M059J (cell line): Measurements from ENCODE around the gene ZNF107. TPM values are rescaled to one million over a fixed set of nuclear protein-coding genes. Genes with fewer than 3 reads are reported as not detected.
"Not testable (repeated sequence)": the region's sequence is repeated elsewhere in the genome, so short reads cannot be mapped to it uniquely, and the experiment has no call there.

ENCODE experiments used
- DNase-seq: peaks from one replicate; pipeline ENCODE4 v3.0.0-alpha.2; 2012; ENCODE audit warnings: low read depth
- total RNA-seq: library from RNA; depleted of rRNA; stranded (reverse); fragments of >200 nt; shearing (Covaris generic); gene quantifications from 2 replicates; pipeline ENCODE4 v1.2.3, GENCODE V29; 2014; rRNA removed

Gene ZNF107
- total RNA-seq, 1 experiment from 2014 or later: 8.1 TPM

GRCh38 chr7:64733550-64734240, 67.8 kb downstream of the ZNF107 start:
- DNase-seq: peak; percentile 39

GRCh38 chr7:64736575-64736974, 70.6 kb downstream of the ZNF107 start:
- DNase-seq: no peak

GRCh38 chr7:64738403-64738802, 72.5 kb downstream of the ZNF107 start:
- DNase-seq: not testable (repeated sequence)

GRCh38 chr7:64738953-64739352, 73.0 kb downstream of the ZNF107 start:
- DNase-seq: not testable (repeated sequence)

GRCh38 chr7:64744680-64745079, 78.7 kb downstream of the ZNF107 start:
- DNase-seq: peak; percentile 48

GRCh38 chr7:64747802-64748201, 81.9 kb downstream of the ZNF107 start:
- DNase-seq: no peak

GRCh38 chr7:64753032-64753431, 87.1 kb downstream of the ZNF107 start:
- no peak for DNase-seq

- no peak for DNase-seq
Observed at GRCh38 chr7:64755865-64756264, 89.9 kb downstream of the ZNF107 start.

- DNase-seq: no peak
Observed at GRCh38 chr7:64758151-64758550, 92.2 kb downstream of the ZNF107 start.

Other genes with a start within 250 kb of the ZNF107 start
- gene ZNF680, start 103.1 kb upstream of the ZNF107 start, total RNA-seq: 8.8 and 12.1 TPM in 2 replicates
- gene ZNF138, start 128.3 kb downstream of the ZNF107 start, total RNA-seq: 6.7 and 9.2 TPM in 2 replicates
- 16.0 and 17.3 TPM in 2 replicates for gene ZNF273, start 237.1 kb downstream of the ZNF107 start, total RNA-seq